ENCODE results near the gene BIRC2.

BIRC2 gene

GRCh38 chr11:102320188-102320587, 26.8 kb upstream of the BIRC2 start:
- CTCF ChIA-PET: no interaction called here
- TF ChIP-seq PKNOX1 (IDR thresholded peaks at IDR 0.05): no peak
- no peak for TF ChIP-seq L3MBTL2 (conservative IDR thresholded peaks at IDR 0.05)
- no peak for TF ChIP-seq BHLHE40 (IDR thresholded peaks at IDR 0.05; ENCODE audit: borderline replicate concordance)
- no peak for TF ChIP-seq ZNF384 (IDR thresholded peaks at IDR 0.05)
- no peak for TF ChIP-seq ARNT (IDR thresholded peaks at IDR 0.05)
- TF ChIP-seq LEF1 (IDR thresholded peaks at IDR 0.05; ENCODE audit: borderline replicate concordance): no peak
- no peak for TF ChIP-seq NFRKB (IDR thresholded peaks at IDR 0.05)
- TF ChIP-seq FOXA1 (IDR thresholded peaks at IDR 0.05): no peak
- TF ChIP-seq CTBP1 (IDR thresholded peaks at IDR 0.05; ENCODE audit: borderline replicate concordance): no peak
- TF ChIP-seq SP1 (IDR thresholded peaks at IDR 0.05): no peak
- TF ChIP-seq HDGF (IDR thresholded peaks at IDR 0.05; ENCODE audit: borderline replicate concordance): no peak
- no peak for TF ChIP-seq SUZ12 (IDR thresholded peaks at IDR 0.05)
- no peak for TF ChIP-seq ELF4 (IDR thresholded peaks at IDR 0.05)
- POLR2A ChIA-PET: no interaction called here
- DNase-seq (ENCODE audit: extremely low spot score): no peak

GRCh38 chr11:102320679-102321078, 26.3 kb upstream of the BIRC2 start:
- CTCF ChIA-PET: no interaction called here
- TF ChIP-seq PKNOX1 (IDR thresholded peaks at IDR 0.05) (no peak), ZNF384 (IDR thresholded peaks at IDR 0.05) (no peak), LEF1 (IDR thresholded peaks at IDR 0.05; ENCODE audit: borderline replicate concordance) (no peak), TARDBP (IDR thresholded peaks at IDR 0.05) (no peak), ARNT (IDR thresholded peaks at IDR 0.05) (no peak), HDGF (IDR thresholded peaks at IDR 0.05; ENCODE audit: borderline replicate concordance) (no peak), FOXK2 (IDR thresholded peaks at IDR 0.05) (no peak), FOXA1 (IDR thresholded peaks at IDR 0.05) (no peak), SP1 (IDR thresholded peaks at IDR 0.05) (no peak), ELF4 (IDR thresholded peaks at IDR 0.05) (no peak), FOXM1 (IDR thresholded peaks at IDR 0.05; ENCODE audit: borderline replicate concordance) (no peak), CTBP1 (IDR thresholded peaks at IDR 0.05; ENCODE audit: borderline replicate concordance) (no peak), L3MBTL2 (conservative IDR thresholded peaks at IDR 0.05) (no peak), NFRKB (IDR thresholded peaks at IDR 0.05) (no peak), SUZ12 (IDR thresholded peaks at IDR 0.05) (no peak), BHLHE40 (IDR thresholded peaks at IDR 0.05; ENCODE audit: borderline replicate concordance) (no peak)
- POLR2A ChIA-PET: no interaction called here
- no peak for DNase-seq (ENCODE audit: extremely low spot score)

GRCh38 chr11:102322560-102322959, 24.5 kb upstream of the BIRC2 start:
- no peak for DNase-seq (ENCODE audit: extremely low spot score)
- CTCF ChIA-PET: no interaction called here
- POLR2A ChIA-PET: no interaction called here
- no peak for TF ChIP-seq FOXM1 (IDR thresholded peaks at IDR 0.05; ENCODE audit: borderline replicate concordance)

GRCh38 chr11:102323542-102324251, 23.3 kb upstream of the BIRC2 start:
- ChIA-PET CTCF (no interaction called here), POLR2A (no interaction called here)
- no peak for DNase-seq (ENCODE audit: extremely low spot score)
- TF ChIP-seq FOXA1 (IDR thresholded peaks at IDR 0.05) (no peak), SUZ12 (IDR thresholded peaks at IDR 0.05) (no peak), ELF4 (IDR thresholded peaks at IDR 0.05) (no peak), HDGF (IDR thresholded peaks at IDR 0.05; ENCODE audit: borderline replicate concordance) (no peak), ZNF384 (IDR thresholded peaks at IDR 0.05) (no peak), PKNOX1 (IDR thresholded peaks at IDR 0.05) (no peak), CTBP1 (IDR thresholded peaks at IDR 0.05; ENCODE audit: borderline replicate concordance) (no peak), SP1 (IDR thresholded peaks at IDR 0.05) (no peak), FOXK2 (IDR thresholded peaks at IDR 0.05) (no peak), BHLHE40 (IDR thresholded peaks at IDR 0.05; ENCODE audit: borderline replicate concordance) (no peak), ARNT (IDR thresholded peaks at IDR 0.05) (no peak), TARDBP (IDR thresholded peaks at IDR 0.05) (no peak), L3MBTL2 (conservative IDR thresholded peaks at IDR 0.05) (no peak), LEF1 (IDR thresholded peaks at IDR 0.05; ENCODE audit: borderline replicate concordance) (no peak), NFRKB (IDR thresholded peaks at IDR 0.05) (no peak), FOXM1 (IDR thresholded peaks at IDR 0.05; ENCODE audit: borderline replicate concordance) (no peak)

GRCh38 chr11:102325088-102325487, 21.9 kb upstream of the BIRC2 start:
- DNase-seq (ENCODE audit: extremely low spot score): no peak
- ChIA-PET POLR2A (no interaction called here), CTCF (no interaction called here)
- TF ChIP-seq PKNOX1 (IDR thresholded peaks at IDR 0.05): no peak
- no peak for TF ChIP-seq HDGF (IDR thresholded peaks at IDR 0.05; ENCODE audit: borderline replicate concordance)
- TF ChIP-seq ZNF384 (IDR thresholded peaks at IDR 0.05): no peak
- no peak for TF ChIP-seq LEF1 (IDR thresholded peaks at IDR 0.05; ENCODE audit: borderline replicate concordance)
- TF ChIP-seq BHLHE40 (IDR thresholded peaks at IDR 0.05; ENCODE audit: borderline replicate concordance): no peak
- TF ChIP-seq FOXM1 (IDR thresholded peaks at IDR 0.05; ENCODE audit: borderline replicate concordance): no peak
- TF ChIP-seq ARNT (IDR thresholded peaks at IDR 0.05): no peak

- DNase-seq (ENCODE audit: extremely low spot score): no peak
- ChIA-PET POLR2A (no interaction called here), CTCF (no interaction called here)
- TF ChIP-seq SP1 (IDR thresholded peaks at IDR 0.05) (no peak), LEF1 (IDR thresholded peaks at IDR 0.05; ENCODE audit: borderline replicate concordance) (no peak), ELF4 (IDR thresholded peaks at IDR 0.05) (no peak)
Measured at GRCh38 chr11:102328748-102329147, 18.3 kb upstream of the BIRC2 start.

Measured in HEK293T (cell line).